Stimulated activated CD8-positive, alpha-beta memory T cell treated with anti-CD3 and anti-CD28 coated beads, Interleukin-15, amount 100 ng/mL, for 4 hours (primary cell): ENCODE data around the gene KRTAP9-6.
"Not testable (repeated sequence)": the region's sequence is repeated elsewhere in the genome, so short reads cannot be mapped to it uniquely, and the experiment has no call there.

Source experiments
- DNase-seq, 2 donors: peaks; one replicate each; pipeline ENCODE4 v3.0.0-alpha.2; 2020; ENCODE audit warnings: low read depth in 2 of 2

Gene KRTAP9-6, protein sequence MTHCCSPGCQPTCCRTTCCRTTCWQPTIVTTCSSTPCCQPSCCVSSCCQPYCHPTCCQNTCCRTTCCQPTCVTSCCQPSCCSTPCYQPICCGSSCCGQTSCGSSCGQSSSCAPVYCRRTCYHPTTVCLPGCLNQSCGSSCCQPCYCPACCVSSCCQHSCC

DNA sequence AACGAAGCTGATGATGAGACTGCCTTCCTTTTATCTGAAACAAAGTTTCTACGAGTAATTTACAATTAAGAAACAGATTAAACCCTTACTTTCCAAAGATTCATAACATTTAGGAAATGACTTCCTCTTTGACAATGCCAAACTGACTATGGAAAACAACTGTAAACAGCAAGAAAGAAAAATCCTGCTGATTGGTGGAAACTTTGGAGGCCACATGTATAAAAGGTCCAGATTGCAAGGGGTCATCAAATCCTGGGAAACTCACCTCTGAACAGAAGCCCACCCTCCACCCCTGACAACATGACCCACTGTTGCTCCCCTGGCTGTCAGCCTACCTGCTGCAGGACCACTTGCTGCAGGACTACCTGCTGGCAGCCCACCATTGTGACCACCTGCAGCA, at the start of gene KRTAP9-6:
KRTAP9-6 (plus strand) TSS at position 301 of the 400 bp plus-strand sequence; CDS start at position 301, 0 bp downstream.
- no peak for DNase-seq

DNA sequence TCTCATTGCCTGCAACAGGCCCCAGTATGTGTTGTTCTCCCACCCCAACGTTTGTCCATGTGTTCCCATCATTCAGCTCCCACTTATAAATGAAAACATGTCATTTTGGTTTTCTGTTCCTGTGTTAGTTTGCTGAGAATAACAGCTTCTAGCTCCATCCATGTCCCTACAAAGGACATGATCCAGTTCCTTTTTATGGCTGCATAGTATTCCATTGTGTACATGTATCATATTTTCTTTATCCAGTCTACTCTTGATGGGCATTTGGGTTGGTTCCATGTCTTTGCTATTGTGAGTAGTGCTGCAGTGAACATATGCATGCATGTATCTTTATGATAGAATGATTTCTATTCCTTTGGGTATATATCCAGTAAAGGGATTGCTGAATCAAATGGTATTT, 49.5 kb upstream of the KRTAP9-6 start:
- no peak for DNase-seq

DNA sequence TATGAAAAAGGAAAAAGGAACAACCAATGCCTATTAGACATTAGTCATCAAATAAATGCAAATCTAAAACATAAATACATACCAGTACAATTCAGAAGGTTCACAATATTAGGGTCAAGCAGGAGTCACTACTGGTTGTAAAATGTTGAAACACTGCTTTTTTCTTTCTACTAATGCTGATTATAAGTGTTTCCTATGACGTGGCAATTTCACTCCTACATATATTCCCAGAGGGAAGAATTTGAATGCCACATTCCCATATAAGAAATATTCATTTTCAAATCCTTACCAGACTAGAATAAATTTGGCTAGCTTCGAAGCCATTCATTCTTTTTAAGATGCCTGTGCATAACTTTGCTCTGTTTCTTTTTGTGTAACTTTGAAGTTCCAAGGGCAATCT, 41.4 kb upstream of the KRTAP9-6 start:
- no peak for DNase-seq

DNA sequence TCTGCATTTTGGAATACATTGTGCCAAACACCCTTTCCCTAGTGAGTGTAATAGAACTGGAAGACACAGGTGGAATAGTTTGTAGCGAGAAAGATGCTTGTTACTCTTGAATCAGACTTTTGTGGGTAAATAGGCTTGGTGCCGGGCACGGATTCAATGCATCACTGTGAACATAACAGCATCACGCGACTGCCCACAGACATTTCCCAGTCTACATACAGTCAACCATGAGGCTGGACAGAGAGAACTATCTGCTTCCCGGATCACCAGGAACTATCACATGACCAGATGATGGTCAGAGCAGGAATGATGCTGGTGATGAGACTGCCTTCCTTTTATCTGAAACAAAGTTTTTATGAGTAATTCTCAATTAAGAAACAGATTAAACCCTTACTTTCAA, 39.1 kb upstream of the KRTAP9-6 start:
- DNase-seq: no peak

DNA sequence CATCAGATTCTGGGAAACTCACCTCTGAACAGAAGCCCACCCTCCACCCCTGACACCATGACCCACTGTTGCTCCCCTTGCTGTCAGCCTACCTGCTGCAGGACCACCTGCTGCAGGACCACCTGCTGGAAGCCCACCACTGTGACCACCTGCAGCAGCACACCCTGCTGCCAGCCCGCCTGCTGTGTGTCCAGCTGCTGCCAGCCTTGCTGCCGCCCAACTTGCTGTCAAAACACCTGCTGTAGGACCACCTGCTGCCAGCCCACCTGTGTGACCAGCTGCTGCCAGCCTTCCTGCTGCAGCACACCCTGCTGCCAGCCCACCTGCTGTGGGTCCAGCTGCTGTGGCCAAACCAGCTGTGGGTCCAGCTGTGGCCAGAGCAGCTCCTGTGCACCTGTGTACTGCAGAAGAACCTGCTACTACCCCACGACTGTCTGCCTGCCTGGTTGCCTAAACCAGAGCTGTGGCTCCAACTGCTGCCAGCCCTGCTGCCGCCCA, 38.5 kb upstream of the KRTAP9-6 start, which contains the start of gene KRTAP9-2:
KRTAP9-2 (plus strand) TSS at position 51 of the 498 bp plus-strand sequence; CDS start at position 58, 7 bp downstream.
- DNase-seq: not testable (repeated sequence)

DNA sequence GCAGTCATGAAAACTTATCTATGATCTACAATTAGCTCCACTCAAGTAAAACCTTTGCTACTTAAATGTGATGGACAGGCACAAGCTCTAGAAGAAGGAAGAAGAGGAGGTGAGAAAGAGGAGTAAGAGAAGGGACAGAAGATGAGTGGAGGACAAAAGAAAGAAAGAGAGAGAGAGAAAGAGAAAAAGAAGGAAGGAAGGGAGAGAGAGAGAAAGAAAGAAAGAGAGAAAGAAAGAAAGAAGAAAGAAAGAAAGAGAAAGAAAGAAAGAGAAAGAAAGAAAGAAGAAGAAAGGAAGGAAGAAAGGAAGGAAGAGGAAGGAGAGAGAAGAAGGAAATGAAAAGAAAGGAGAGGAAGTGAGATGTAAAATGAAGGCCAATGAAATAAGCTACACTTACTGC, 35.1 kb upstream of the KRTAP9-6 start:
- no peak for DNase-seq

DNA sequence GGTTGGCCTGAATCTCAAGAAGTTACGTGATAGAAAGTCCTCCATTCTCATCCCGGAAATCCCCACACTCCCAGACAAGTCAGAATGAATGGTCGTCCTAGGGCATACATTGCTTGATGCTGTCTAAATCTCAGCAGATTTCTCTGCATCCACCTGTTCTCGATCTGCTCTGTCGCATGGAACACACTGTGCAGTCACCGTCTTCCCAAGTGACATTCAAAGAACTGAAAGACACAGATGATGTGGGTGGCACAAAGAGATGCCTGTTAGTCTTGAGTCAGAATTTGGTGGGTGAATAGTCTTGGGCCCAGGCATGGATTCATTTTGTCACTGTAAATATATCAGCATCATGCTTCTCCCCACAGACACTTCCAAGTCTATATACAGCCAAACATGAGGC, 33.4 kb upstream of the KRTAP9-6 start:
- no peak for DNase-seq

DNA sequence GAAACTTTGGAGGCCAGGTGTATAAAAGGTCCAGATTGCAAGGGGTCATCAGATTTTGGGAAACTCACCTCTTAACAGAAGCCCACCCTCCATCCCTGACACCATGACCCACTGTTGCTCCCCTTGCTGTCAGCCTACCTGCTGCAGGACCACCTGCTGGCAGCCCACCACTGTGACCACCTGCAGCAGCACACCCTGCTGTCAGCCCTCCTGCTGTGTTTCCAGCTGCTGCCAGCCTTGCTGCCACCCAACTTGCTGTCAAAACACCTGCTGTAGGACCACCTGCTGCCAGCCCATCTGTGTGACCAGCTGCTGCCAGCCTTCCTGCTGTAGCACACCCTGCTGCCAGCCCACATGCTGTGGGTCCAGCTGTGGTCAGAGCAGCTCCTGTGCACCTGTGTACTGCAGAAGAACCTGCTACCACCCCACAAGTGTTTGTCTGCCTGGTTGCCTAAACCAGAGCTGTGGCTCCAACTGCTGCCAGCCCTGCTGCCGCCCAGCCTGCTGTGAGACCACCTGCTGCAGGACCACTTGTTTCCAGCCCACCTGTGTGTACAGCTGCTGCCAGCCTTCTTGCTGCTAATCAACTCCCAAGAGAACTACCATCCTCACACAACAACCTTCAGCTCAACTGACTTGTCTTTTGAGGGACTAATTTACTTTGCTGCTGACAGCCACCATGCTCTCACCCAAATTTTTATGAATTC, 32.6 kb upstream of the KRTAP9-6 start, which contains the start of gene KRTAP9-3:
KRTAP9-3 (plus strand) TSS at position 51 of the 707 bp plus-strand sequence; CDS start at position 104, 53 bp downstream.
- not testable (repeated sequence) for DNase-seq

DNA sequence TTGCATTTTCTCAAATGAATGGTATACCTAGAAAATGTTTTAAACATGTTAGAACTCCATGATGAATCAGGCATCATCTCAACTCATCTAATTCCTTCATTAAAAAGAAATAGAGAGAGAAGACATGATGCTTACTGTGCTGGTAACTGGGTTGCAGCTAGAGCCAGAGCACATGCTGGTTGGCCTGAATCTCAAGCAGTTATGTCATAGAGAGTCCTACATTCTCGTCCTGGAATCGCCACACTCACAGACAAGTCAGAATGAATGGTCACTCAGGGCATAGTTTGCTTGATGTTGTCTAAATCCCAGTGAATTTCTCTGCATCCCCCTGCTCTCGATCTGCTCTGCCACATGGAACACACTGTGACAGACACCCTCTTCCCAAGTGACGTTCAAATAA, 28.1 kb upstream of the KRTAP9-6 start:
- DNase-seq: not testable (repeated sequence)

DNA sequence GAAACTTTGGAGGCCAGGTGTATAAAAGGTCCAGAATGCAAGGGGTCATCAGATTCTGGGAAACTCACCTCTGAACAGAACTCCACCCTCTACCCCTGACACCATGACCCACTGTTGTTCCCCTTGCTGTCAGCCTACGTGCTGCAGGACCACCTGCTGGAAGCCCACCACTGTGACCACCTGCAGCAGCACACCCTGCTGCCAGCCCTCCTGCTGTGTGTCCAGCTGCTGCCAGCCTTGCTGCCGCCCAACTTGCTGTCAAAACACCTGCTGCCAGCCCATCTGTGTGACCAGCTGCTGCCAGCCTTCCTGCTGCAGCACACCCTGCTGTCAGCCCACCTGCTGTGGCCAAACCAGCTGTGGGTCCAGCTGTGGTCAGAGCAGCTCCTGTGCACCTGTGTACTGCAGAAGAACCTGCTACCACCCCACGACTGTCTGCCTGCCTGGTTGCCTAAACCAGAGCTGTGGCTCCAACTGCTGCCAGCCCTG, 27.2 kb upstream of the KRTAP9-6 start, which contains the start of gene KRTAP9-8:
KRTAP9-8 (plus strand) TSS at position 51 of the 489 bp plus-strand sequence; CDS start at position 104, 53 bp downstream.
- DNase-seq: not testable (repeated sequence)

DNA sequence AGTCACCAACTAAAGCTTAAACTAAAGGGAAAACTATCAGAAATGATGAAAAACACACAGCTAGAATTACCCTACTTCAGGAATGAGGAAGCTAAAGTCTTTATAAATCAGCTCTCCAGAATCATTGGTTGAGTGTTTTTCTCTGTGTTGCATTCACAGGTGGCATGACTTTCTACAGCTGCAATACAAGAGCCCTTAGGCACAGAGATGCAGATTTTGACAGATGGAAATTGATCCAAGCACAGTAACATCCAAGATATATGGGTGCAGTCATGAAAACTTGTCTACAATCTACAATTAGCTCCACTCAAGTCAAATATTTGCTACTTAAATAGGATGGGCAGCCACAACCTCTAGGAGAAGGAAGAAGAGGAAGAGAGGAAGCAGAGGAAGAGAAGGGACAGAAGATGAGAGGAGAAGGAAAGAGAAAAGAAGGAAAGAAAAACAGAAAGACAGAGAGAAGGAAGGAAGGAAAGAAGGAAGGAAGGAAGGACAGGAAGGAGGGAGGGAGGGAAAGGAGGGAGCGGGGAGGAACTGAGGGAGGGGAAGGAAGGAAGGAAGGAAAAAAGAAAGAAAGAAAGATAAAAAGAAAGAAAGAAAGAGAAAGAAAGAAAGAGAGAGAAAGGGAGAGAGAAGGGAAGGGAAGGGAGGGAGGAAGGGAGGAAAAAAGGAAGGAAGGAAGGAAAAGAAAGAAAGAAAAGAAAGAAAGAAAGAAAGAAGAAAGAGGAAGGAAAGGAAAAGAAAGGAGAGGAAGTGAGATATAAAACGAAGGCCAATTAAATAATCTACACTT, 18.0 kb upstream of the KRTAP9-6 start:
- DNase-seq: not testable (repeated sequence)

DNA sequence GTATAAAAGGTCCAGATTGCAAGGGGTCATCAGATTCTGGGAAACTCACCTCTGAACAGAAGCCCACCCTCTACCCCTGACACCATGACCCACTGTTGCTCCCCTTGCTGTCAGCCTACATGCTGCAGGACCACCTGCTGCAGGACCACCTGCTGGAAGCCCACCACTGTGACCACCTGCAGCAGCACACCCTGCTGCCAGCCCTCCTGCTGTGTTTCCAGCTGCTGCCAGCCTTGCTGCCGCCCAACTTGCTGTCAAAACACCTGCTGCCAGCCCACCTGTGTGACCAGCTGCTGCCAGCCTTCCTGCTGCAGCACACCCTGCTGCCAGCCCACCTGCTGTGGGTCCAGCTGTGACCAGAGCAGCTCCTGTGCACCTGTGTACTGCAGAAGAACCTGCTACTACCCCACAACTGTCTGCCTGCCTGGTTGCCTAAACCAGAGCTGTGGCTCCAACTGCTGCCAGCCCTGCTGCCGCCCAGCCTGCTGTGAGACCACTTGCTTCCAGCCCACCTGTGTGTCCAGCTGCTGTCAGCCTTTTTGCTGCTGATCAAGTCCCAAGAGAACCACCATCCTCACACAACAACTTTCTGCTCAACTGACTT, 15.4 kb upstream of the KRTAP9-6 start, which contains the start of gene KRTAP9-4:
KRTAP9-4 (plus strand) TSS at position 51 of the 604 bp plus-strand sequence; CDS start at position 85, 34 bp downstream.
- DNase-seq: not testable (repeated sequence)

DNA sequence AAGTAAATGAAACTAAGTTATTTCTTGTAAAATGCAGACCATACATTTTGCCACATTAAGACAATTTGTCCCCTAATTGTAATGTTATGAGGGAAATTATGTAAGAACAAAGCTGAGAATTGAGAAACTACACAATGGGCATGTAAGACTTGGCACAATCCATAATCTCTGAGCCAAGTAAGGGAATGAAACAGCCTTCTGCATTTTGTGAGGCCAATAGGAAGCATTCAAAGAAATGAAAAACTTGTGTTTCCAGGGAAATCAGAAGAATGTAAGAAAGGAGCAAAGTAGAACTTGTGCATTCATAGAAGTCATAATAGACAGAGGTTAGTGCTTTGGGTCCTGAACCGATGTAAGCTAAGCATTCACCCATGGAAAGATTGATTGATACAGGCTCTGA, 13.9 kb upstream of the KRTAP9-6 start:
- no peak for DNase-seq

DNA sequence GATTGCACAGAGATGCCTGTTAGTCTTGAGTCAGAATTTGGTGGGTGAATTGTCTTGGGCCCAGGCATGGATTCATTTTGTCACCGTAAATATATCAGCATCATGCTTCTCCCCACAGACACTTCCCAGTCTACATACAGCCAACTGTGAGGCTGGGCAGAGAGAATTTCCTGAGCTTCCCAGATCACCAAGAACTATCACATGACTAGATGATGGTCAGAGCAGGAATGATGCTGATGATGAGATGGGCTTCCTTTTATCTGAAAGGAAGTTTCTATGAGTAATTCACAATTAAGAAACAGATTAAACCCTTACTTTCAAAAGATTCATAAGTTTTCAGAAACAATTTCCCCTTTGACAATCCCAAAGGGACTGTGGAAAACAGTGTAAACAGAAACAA, 10.3 kb upstream of the KRTAP9-6 start:
- no peak for DNase-seq

DNA sequence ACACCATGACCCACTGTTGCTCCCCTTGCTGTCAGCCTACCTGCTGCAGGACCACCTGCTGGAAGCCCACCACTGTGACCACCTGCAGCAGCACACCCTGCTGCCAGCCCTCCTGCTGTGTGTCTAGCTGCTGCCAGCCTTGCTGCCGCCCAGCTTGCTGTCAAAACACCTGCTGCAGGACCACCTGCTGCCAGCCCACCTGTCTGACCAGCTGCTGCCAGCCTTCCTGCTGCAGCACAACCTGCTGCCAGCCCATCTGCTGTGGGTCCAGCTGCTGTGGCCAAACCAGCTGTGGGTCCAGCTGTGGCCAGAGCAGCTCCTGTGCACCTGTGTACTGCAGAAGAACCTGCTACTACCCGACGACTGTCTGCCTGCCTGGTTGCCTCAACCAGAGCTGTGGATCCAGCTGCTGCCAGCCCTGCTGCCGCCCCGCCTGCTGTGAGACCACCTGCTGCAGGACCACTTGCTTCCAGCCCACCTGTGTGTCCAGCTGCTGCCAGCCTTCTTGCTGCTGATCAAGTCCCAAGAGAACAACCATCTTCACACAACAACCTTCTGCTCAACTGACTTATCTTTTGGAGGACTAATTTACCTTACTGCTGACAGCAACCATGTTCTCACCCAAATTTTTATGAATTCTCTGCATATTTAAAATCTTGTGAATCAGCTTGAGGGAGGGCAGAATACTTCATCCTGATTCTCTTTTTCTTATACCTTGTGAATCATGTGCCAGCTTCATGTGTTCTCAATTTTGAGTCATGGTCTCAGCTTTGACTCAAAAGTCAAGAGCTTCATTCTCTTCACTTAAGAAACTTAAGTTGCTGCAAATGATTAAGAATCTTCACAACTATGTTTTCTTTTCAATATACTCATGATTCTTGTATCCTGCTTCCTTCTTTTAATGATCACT, 9.5 kb upstream of the KRTAP9-6 start, which contains the start of gene KRTAP9-9:
KRTAP9-9 (plus strand) TSS at position 4 of the 910 bp plus-strand sequence.
- DNase-seq: not testable (repeated sequence)

DNA sequence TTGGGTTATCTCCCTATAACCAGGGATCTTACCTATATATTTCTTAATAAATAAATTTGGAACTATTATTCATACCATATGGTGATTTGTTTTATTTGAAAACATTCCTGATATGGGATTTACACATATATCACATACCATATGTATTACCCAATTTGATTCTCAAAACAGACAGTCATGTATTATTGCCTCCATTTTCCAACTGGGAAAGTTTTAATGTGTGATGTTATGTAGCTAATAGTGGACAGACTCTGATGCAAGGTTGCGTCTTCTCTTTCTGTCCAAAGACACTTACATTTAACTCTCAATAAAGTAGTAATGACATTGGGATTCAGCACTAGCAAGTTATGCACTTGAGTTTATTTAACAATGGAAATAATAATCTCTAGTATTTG, 8.9 kb upstream of the KRTAP9-6 start:
- no peak for DNase-seq

DNA sequence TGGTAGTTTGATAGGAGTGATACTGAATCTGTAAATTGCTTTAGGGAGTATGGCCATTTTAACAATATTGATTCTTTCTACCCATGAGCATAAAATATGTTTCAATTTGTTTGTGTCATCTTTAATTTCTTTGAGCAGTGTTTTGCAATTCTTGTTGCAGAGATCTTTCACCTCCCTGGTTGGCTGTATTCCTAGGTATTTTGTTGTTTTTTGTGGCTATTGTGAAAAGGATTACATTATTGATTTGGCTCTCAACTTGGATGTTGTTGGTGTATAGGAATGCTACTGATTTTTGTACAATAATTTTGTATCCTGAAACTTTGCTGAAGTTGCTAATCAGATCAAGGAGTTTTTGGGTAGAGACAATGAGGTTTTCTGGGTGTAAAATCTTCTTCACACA, 6.8 kb upstream of the KRTAP9-6 start:
- no peak for DNase-seq

DNA sequence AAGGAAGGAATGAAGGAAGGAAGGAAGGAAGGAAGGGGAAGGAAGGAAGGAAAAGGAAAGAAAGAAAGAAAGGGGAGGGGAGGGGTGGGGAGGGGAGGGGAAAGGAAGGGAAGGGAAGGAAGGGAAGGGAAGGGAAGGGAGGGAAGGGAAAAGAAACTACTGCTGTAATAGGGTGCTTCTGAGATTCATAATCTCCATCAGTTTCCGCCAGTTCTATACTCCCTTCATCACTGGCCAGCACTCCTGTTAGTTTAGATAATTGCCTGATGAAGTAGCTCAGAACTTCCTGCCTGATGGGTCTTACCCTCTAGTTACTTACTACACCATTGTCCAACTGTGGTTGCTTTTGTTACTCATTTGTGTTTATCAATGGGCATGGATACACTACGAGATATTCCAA, 2.0 kb upstream of the KRTAP9-6 start:
- no peak for DNase-seq

DNA sequence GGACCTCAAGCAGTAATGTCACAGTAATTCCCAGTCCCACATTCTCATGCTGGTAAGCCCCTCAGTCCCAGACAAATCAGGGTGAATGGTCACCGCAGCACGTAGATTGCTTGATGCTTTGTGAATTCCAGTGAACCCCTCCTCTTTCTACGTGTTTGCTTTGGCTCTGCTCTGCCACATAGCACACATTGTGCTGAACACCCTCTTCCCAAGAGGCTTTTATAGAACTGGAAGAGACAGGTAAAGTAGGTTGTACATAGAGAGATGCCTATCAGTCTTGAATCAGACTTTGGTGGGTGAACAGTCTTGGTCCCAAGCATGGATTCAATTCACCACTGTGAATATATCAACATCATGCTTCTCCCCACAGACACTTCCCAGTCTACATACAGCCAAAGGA, 579 bp upstream of the KRTAP9-6 start:
- DNase-seq: no peak

DNA sequence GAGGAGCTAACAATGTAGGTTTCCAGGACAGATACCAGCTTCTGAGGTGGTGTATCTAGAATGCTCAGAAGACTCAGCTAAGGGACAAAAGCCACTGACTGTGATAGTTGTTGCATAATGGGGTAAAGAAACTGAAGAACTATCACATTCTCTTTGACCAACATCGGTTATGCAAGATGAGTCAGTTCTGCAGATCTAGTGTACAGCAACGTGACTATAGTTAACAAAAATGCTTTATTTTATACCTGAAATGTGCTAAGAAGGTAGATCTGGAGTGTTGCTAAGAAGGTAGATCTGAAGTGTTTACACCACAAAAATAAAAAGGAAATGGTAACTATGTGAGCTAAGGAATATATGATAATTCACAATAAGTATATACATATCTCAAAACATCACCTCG, 2.5 kb downstream of the KRTAP9-6 start:
- DNase-seq: no peak
